PC-9 (cell line): ENCODE results near the gene TRPV3.

ENCODE experiments used
- EZH2 ChIP-seq: fragments of 200-600 bp; sonication (generic); IDR thresholded peaks from 2 replicates; pipeline ENCODE4 v1.8.0; 2017; ENCODE audit warnings: antibody characterized with exemption, low read depth
- TF ChIP-seq, protein P1 (sequence below): fragments of 200-600 bp; sonication (generic); conservative IDR thresholded peaks from 2 replicates; pipeline ENCODE4 v1.6.1; 2017; ENCODE audit warnings: mixed run types, antibody characterized with exemption, mild to moderate bottlenecking, moderate library complexity

DNA sequence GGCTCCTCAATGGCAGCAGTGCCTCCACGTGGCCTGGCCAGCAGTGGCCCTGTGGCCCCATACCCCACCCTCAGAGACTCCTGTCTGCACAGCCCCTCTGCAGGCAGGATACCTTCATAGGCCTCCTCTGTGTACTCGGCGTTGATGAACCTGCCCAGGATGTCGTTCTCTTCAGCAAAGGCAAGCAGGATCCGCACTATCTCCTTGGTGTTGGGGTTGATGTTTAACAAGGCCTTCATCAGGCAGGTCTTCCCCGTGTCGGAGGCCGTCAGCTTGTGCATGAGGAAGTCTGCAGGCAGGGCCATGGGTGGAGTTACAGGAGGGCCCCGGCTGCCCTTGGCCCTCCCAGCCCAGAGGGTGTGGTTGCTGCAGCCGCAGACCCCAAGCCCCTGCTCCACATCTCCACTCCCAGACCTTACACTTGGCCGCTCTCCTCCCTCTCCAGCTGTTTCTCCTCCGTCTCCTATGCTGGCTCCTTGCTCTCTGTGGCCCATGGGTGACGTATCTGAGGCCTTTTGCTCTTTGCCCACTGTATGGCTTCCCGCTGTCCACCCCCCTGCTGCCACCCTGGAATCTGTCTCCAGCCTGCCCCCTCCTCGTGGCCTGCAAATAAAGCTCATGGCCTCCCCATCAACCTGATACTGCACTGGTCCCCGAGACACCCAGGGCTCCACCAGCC is 15.1 kb downstream of the TRPV3 start:
- TF ChIP-seq, protein P1, sequence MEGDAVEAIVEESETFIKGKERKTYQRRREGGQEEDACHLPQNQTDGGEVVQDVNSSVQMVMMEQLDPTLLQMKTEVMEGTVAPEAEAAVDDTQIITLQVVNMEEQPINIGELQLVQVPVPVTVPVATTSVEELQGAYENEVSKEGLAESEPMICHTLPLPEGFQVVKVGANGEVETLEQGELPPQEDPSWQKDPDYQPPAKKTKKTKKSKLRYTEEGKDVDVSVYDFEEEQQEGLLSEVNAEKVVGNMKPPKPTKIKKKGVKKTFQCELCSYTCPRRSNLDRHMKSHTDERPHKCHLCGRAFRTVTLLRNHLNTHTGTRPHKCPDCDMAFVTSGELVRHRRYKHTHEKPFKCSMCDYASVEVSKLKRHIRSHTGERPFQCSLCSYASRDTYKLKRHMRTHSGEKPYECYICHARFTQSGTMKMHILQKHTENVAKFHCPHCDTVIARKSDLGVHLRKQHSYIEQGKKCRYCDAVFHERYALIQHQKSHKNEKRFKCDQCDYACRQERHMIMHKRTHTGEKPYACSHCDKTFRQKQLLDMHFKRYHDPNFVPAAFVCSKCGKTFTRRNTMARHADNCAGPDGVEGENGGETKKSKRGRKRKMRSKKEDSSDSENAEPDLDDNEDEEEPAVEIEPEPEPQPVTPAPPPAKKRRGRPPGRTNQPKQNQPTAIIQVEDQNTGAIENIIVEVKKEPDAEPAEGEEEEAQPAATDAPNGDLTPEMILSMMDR: no peak
- no peak for TF ChIP-seq EZH2
